Coronary artery (tissue), 2 donors: ENCODE data around the gene ARF6.
"Not testable (repeated sequence)": the region's sequence is repeated elsewhere in the genome, so short reads cannot be mapped to it uniquely, and the experiment has no call there.

Source experiments
- DNase-seq: peaks from one replicate; pipeline ENCODE4 v3.0.0-alpha.2; 2017; ENCODE audit warnings: low spot score
- H3K27ac ChIP-seq, 2 donors: fragments of 200-600 bp; sonication (generic); one replicate each; pipeline ENCODE4 v1.5.1; 2016 to 2019
- H3K4me3 ChIP-seq: fragments of 200-600 bp; sonication (generic); 2 replicates; pipeline ENCODE4 v1.5.1; 2016; ENCODE audit warnings: mild to moderate bottlenecking, moderate library complexity
- CTCF ChIP-seq: fragments of 200-600 bp; sonication (generic); IDR thresholded peaks from one replicate; pipeline ENCODE4 v1.5.1; 2019; ENCODE audit warnings: antibody characterized with exemption

The ARF6 gene

GRCh38 chr14:49933704-49934103 lies 40.8 kb downstream of the ARF6 start:
- DNase-seq = no peak
- Histone ChIP-seq H3K4me3 (no peak overlapping the region), H3K27ac (no peak overlapping the region)
- no peak for TF ChIP-seq CTCF

DNA sequence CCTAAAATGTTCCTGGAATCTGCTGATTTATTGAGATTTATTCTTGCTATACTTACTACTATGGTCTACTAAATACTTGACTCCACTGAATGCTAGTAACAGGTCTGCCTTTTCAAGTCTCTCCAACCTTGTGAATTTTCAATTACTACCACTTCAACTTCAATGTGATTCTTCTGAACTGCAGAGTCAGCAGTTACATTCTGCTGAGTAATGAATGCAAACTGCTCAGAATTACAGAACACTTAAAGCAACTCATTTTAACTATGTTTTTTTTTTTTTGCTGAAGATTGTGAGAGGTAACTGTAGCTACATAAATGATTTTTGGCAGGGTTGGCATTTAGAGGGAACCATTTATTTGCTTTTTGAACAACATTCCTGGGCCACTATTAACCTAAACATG lies 41.8 kb downstream of the ARF6 start:
- Histone ChIP-seq H3K4me3 (no peak overlapping the region), H3K27ac (no peak overlapping the region)
- TF ChIP-seq CTCF = no peak
- DNase-seq = no peak

DNA sequence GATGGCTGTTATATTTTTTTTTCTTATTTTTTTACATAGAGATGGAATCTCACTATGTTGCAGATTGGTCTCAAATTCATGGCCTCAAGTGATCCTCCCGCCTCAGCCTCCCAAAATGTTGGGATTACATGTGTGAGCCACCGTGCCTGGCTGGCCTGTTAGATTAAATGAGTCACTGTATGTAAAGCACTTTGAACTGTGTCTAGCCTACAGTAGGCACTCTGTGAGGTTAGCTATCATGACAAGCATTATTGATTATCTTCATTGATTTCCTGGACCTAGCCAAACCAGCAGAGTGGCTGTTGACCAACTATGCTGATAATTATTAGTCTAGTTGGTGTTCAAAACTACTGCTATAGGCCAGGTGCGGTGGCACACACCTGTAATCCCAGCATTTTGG lies 42.6 kb downstream of the ARF6 start:
- DNase-seq = no peak
- H3K4me3 ChIP-seq = no peak overlapping the region
- no peak for TF ChIP-seq CTCF
- H3K27ac ChIP-seq = no peak overlapping the region

DNA sequence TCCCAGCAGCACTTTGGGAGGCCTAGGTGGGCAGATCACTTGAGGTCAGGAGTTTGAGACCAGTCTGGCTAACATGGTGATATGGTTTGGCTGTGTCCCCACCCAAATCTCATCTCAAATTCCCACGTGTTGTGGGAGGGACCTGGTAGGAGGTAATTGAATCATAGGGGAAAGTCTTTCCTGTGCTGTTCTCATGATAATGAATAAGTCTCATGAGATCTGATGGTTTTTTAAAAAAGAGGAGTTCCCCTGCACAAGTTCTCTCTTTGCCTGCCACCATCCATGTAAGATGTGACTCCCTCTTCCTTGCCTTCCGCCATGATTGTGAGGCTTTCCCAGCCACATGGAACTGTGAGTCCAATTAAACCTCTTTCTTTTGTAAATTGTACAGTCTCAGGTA lies 43.4 kb downstream of the ARF6 start:
- H3K27ac ChIP-seq, H3K4me3 ChIP-seq, DNase-seq: not testable (repeated sequence)

- DNase-seq, H3K4me3 ChIP-seq, H3K27ac ChIP-seq: not testable (repeated sequence)
Observed at GRCh38 chr14:49936882-49937281, 44.0 kb downstream of the ARF6 start.

- not testable (repeated sequence) for DNase-seq
Observed at GRCh38 chr14:49939215-49939614, 46.3 kb downstream of the ARF6 start.

GRCh38 chr14:49939884-49940510 lies 47.1 kb downstream of the ARF6 start:
- Histone ChIP-seq H3K4me3 (no peak overlapping the region), H3K27ac (no peak overlapping the region)
- TF ChIP-seq CTCF = no peak
- DNase-seq = no peak

More at GRCh38 chr14:49939215-49939614, 46.3 kb downstream of the ARF6 start:
- H3K4me3 ChIP-seq, H3K27ac ChIP-seq: not testable (repeated sequence)

DNA sequence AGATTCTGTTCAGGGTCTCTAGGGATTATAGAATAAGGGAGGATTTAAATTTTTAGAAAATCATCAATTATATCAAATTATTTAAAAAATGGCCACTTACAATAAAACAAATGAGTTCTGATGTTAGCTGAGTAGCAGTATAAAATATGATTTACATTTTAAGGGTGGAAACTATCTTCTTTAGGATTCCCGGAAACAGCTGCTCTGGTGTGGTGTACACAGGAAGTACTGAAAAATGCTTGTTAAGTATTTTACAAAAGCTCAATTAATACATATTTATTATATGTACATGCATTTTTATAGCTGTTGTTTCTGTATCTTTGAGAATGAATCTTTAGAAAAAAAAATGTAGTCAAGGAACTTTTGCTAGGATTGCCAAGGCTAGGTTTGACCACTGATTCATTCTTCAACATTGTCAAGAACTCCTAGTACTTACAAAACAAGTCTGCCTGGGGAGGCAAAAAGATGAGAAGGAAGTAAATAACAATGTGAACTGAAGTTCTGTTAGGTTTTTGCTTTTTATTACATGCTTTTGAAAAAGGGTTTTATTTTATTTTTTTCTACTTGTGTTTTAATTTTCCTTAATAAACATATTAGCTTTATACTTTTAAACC lies 48.0 kb downstream of the ARF6 start:
- H3K4me3 ChIP-seq = no peak overlapping the region
- no peak for TF ChIP-seq CTCF
- H3K27ac ChIP-seq = no peak overlapping the region
- DNase-seq = no peak
